ENCODE measurements around the gene CNDP2.

The CNDP2 gene

GRCh38 chr18:74495581-74496507, at the start of gene CNDP2:
CNDP2 (plus strand) TSS chr18:74496363; CDS start chr18:74499974, 3,611 bp downstream.
- Histone ChIP-seq H3K9me3 (ENCODE audit: low read depth, low read length) (no peaks in the 10 kb centered on the region), H3K27ac (peak within 1 kb of the TSS; percentile 42; the same call in 1 of the 2 replicates)
- DNase-seq (ENCODE audit: low read depth, low spot score) = peak; percentile 66

DNA sequence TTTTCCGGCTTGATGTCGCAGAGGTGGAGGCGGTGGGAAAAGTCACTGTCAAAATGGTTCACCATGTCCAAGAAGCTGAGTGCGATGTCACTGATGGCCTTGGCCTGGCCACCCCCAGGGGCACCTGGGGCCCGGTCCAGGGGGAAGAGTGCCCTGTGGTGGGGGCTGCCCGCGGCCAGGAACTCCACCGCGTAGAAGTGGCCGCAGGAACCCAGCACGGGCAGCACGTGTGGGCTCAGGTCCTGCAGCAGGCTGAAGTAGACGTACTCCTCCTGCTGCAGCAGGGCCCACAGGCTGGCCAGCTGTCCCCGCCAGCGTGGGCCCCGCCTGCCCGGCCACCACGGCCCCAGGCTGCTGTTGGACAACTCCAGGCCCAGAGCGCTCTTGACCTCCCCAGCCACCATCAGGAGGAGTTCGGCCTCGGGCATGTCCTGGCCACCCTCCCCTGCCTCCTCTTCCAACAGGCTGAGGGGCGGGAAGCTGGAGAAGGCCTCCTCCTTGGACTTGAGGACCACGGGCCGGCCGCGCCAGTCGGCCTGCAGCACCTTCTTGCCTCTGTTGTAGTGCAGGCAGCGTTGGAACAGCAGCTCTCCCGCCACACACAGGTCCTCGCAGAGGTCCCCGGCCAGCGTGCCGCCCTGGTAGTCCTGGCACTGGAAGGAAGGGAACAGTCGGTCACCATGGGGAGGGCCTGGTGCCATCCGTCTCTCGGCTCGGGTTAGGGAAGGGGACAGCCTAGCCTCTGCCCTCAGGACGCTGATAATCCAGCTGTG, 49.3 kb upstream of the CNDP2 start:
- Histone ChIP-seq H3K4me3 (no peak overlapping the region), H3K36me3 (ENCODE audit: insufficient read depth, low read length) (no peaks in the 10 kb centered on the region), H3K9ac (ENCODE audit: insufficient read length) (no peak overlapping the region), H3K9me3 (ENCODE audit: low read depth, low read length) (no peaks in the 10 kb centered on the region), H3K27ac (no peak overlapping the region)
- no peak for TF ChIP-seq EZH2 (IDR thresholded peaks at IDR 0.05)
- TF ChIP-seq FOXP2 (optimal IDR thresholded peaks at IDR 0.05; ENCODE audit: control extremely low read depth, extremely low read length, insufficient read depth) = no peak
- no peak for TF ChIP-seq POLR2AphosphoS5 (IDR thresholded peaks at IDR 0.05; ENCODE audit: borderline replicate concordance, low read depth, low read length)
- no peak for DNase-seq (ENCODE audit: low read depth, low spot score)

More at GRCh38 chr18:74495581-74496507, at the start of gene CNDP2:
- peak within 1 kb of the TSS; percentile 87 for H3K9ac ChIP-seq (ENCODE audit: insufficient read length)
- H3K36me3 ChIP-seq (ENCODE audit: insufficient read depth, low read length) = peaks cover 4% of the 10 kb centered on the region
- TF ChIP-seq EZH2 (IDR thresholded peaks at IDR 0.05) (no peak), POLR2AphosphoS5 (IDR thresholded peaks at IDR 0.05; ENCODE audit: borderline replicate concordance, low read depth, low read length) (peak; percentile 94), FOXP2 (optimal IDR thresholded peaks at IDR 0.05; ENCODE audit: control extremely low read depth, extremely low read length, insufficient read depth) (no peak)
- peak within 1 kb of the TSS; percentile 90 for H3K4me3 ChIP-seq

DNA sequence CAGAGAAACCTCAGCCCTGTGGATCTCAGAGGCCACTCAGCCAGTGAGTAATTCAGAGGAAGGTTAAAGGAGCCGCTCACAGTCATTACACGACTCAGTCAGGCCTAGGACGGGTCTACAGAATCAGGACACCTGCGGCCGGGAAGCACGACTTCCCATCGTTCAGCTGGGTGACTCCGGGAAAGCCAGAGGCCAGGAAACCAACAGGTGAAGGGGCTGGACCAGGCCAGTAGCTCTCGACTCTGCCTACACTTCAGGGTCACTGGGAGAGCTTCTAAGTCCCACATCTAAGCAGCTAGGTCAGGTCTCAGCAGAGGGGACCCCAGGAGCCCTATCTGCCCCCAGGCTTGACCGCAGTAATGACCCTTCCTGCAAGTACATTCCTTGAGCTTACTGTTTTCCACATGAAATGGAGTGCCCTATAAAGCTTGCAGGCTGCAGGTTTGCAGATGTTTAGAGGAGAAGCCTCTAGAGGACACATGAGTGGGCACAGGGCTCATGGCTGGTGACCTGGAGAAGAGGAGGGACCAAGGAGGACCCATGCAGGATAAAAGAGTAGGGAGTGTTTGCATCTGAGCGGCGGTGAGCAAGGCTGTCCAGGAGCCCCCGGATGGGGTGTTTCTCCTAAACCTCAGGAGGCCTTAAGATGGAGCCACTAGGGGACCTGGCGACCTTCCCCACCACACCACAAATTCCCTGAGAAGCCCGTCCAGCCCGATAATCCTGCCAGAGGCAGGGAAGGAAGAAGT, 48.6 kb upstream of the CNDP2 start:
- no peak overlapping the region for H3K4me3 ChIP-seq
- H3K27ac ChIP-seq = no peak overlapping the region
- TF ChIP-seq POLR2AphosphoS5 (IDR thresholded peaks at IDR 0.05; ENCODE audit: borderline replicate concordance, low read depth, low read length) (no peak), EZH2 (IDR thresholded peaks at IDR 0.05) (no peak), FOXP2 (optimal IDR thresholded peaks at IDR 0.05; ENCODE audit: control extremely low read depth, extremely low read length, insufficient read depth) (no peak)
- no peaks in the 10 kb centered on the region for H3K9me3 ChIP-seq (ENCODE audit: low read depth, low read length)
- DNase-seq (ENCODE audit: low read depth, low spot score) = no peak
- H3K9ac ChIP-seq (ENCODE audit: insufficient read length) = no peak overlapping the region
- no peaks in the 10 kb centered on the region for H3K36me3 ChIP-seq (ENCODE audit: insufficient read depth, low read length)

DNA sequence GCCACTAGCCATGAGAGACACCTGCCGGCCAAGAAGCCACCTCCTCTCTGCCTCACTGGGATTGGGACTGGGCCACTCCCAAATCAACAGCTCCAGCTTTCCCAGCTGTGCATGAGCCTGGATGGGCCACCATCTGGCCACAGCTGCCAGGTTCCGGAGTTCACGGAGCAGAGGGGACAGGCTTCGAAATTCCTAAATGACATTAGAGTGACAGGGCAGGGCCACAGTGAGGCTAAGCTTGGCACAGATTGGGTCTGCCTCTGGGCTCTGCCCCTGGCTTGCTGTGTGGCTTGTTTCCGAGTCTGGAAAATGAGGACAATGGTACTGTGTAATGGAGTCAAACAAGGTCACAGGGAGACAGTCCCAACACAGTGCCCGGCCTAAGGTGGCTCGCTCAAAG, 45.5 kb upstream of the CNDP2 start:
- TF ChIP-seq POLR2AphosphoS5 (IDR thresholded peaks at IDR 0.05; ENCODE audit: borderline replicate concordance, low read depth, low read length) (no peak), EZH2 (IDR thresholded peaks at IDR 0.05) (no peak), FOXP2 (optimal IDR thresholded peaks at IDR 0.05; ENCODE audit: control extremely low read depth, extremely low read length, insufficient read depth) (no peak)
- no peak overlapping the region for H3K27ac ChIP-seq
- H3K36me3 ChIP-seq (ENCODE audit: insufficient read depth, low read length) = no peaks in the 10 kb centered on the region
- no peak overlapping the region for H3K9ac ChIP-seq (ENCODE audit: insufficient read length)
- no peak overlapping the region for H3K4me3 ChIP-seq
- no peak for DNase-seq (ENCODE audit: low read depth, low spot score)
- H3K9me3 ChIP-seq (ENCODE audit: low read depth, low read length) = no peaks in the 10 kb centered on the region

DNA sequence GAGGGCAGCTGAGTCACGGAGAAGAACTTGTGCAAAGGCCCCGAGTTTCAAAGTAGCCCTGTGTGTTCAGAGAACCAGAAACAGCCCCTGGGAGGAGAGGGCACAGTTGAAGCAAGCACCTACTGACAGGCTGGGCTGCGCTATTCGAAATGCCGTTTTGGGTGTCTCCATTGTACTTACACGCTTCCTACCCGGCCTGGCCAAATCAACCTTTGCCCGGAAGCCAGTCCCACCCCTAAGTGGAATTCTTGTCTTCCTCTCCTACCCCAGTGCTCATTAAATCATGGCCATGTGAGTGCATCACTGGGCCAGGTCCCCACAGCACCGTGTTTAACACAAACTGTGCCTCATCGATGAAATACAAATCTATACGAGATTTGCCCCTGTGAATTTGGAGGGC, 45.0 kb upstream of the CNDP2 start:
- DNase-seq (ENCODE audit: low read depth, low spot score) = no peak
- TF ChIP-seq POLR2AphosphoS5 (IDR thresholded peaks at IDR 0.05; ENCODE audit: borderline replicate concordance, low read depth, low read length) (no peak), FOXP2 (optimal IDR thresholded peaks at IDR 0.05; ENCODE audit: control extremely low read depth, extremely low read length, insufficient read depth) (no peak), EZH2 (IDR thresholded peaks at IDR 0.05) (no peak)

GRCh38 chr18:74453016-74453566, 43.1 kb upstream of the CNDP2 start:
- DNase-seq (ENCODE audit: low read depth, low spot score) = no peak
- no peaks in the 10 kb centered on the region for H3K36me3 ChIP-seq (ENCODE audit: insufficient read depth, low read length)
- no peaks in the 10 kb centered on the region for H3K9me3 ChIP-seq (ENCODE audit: low read depth, low read length)
- no peak overlapping the region for H3K27ac ChIP-seq
- H3K9ac ChIP-seq (ENCODE audit: insufficient read length) = no peak overlapping the region
- H3K4me3 ChIP-seq = no peak overlapping the region
- TF ChIP-seq POLR2AphosphoS5 (IDR thresholded peaks at IDR 0.05; ENCODE audit: borderline replicate concordance, low read depth, low read length) (no peak), FOXP2 (optimal IDR thresholded peaks at IDR 0.05; ENCODE audit: control extremely low read depth, extremely low read length, insufficient read depth) (no peak), EZH2 (IDR thresholded peaks at IDR 0.05) (no peak)

More for the DNA sequence above, 45.0 kb upstream of the CNDP2 start:
- H3K4me3 ChIP-seq = no peak overlapping the region
- no peak overlapping the region for H3K27ac ChIP-seq
- H3K9me3 ChIP-seq (ENCODE audit: low read depth, low read length) = no peaks in the 10 kb centered on the region
- H3K36me3 ChIP-seq (ENCODE audit: insufficient read depth, low read length) = no peaks in the 10 kb centered on the region
- no peak overlapping the region for H3K9ac ChIP-seq (ENCODE audit: insufficient read length)

DNA sequence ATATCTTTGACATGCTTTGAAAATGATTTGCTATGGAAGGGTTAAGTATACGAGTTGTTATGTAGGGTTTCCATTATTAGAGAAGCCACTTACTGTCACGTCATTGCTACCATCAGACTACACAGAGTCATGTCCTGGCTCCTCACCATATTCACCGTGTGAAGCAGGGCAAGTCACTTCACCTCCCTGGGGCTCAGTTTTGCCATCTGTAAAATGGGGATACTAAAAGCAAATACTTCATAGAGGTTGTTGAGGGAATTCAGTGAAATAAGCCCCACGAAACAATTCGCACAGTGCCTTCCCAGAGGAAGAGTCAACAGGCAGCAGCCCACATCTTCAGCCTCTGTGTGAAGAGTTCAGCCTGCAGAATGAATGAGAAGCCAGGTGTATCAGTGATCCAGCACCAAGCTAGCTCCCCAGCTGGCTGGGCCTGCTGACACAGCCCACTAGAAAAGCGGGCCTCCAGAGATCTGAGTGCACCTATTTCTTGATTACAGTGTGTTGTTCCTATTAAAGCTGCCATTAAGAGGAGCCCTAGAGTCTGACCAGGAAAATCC, 42.4 kb upstream of the CNDP2 start:
- no peaks in the 10 kb centered on the region for H3K36me3 ChIP-seq (ENCODE audit: insufficient read depth, low read length)
- H3K27ac ChIP-seq = no peak overlapping the region
- no peak overlapping the region for H3K9ac ChIP-seq (ENCODE audit: insufficient read length)
- no peak for DNase-seq (ENCODE audit: low read depth, low spot score)
- TF ChIP-seq POLR2AphosphoS5 (IDR thresholded peaks at IDR 0.05; ENCODE audit: borderline replicate concordance, low read depth, low read length) (no peak), FOXP2 (optimal IDR thresholded peaks at IDR 0.05; ENCODE audit: control extremely low read depth, extremely low read length, insufficient read depth) (no peak), EZH2 (IDR thresholded peaks at IDR 0.05) (no peak)
- no peaks in the 10 kb centered on the region for H3K9me3 ChIP-seq (ENCODE audit: low read depth, low read length)
- no peak overlapping the region for H3K4me3 ChIP-seq

Data from SK-N-MC (cell line).